OCI-LY1 (cell line): ENCODE results near the gene LAMA3.
A peak's percentile ranks its signal among the peaks of the same experiment; 100 is the strongest.

ENCODE experiments used
- H2AFZ ChIP-seq: fragments of 200-600 bp; sonication (generic), shearing (Covaris generic); 2 replicates; pipeline ENCODE4 v1.6.0; 2014; ENCODE audit warnings: antibody characterized with exemption, mild to moderate bottlenecking, low read length
- H3F3A ChIP-seq: fragments of 200-600 bp; sonication (generic), shearing (Covaris generic); 2 replicates; pipeline ENCODE4 v1.6.0; 2014; ENCODE audit warnings: mild to moderate bottlenecking, antibody characterized with exemption, low read length, moderate library complexity; ENCODE audit not compliant: insufficient read depth
- H3K27ac ChIP-seq: fragments of 200-600 bp; sonication (generic); 2 replicates; pipeline ENCODE4 v1.5.1; 2014; ENCODE audit warnings: low read length, mixed run types, mild to moderate bottlenecking, low read depth; ENCODE audit not compliant: poor library complexity, severe bottlenecking
- H3K27me3 ChIP-seq: fragments of 200-600 bp; sonication (generic); 2 replicates; pipeline ENCODE4 v1.6.0; 2014; ENCODE audit warnings: antibody characterized with exemption, mild to moderate bottlenecking, low read length, moderate library complexity; ENCODE audit not compliant: insufficient read depth
- H3K36me3 ChIP-seq: fragments of 200-600 bp; sonication (generic); 2 replicates; pipeline ENCODE4 v1.6.1; 2014; ENCODE audit warnings: mild to moderate bottlenecking, antibody characterized with exemption, low read length, moderate library complexity, mixed read lengths; ENCODE audit not compliant: insufficient read depth
- H3K4me1 ChIP-seq: fragments of 200-600 bp; sonication (generic); 2 replicates; pipeline ENCODE4 v1.5.1; 2014; ENCODE audit warnings: mild to moderate bottlenecking, low read length, moderate library complexity; ENCODE audit not compliant: insufficient read depth, severe bottlenecking
- H3K4me2 ChIP-seq: fragments of 200-600 bp; sonication (generic), shearing (Covaris generic); 2 replicates; pipeline ENCODE4 v1.6.1; 2014; ENCODE audit warnings: low read length
- H3K4me3 ChIP-seq: fragments of 200-600 bp; sonication (generic); 2 replicates; pipeline ENCODE4 v1.5.1; 2014; ENCODE audit warnings: low read length, low read depth, mild to moderate bottlenecking, mixed read lengths; ENCODE audit not compliant: poor library complexity, severe bottlenecking
- H3K79me2 ChIP-seq: fragments of 200-600 bp; shearing (Covaris generic); 2 replicates; pipeline ENCODE4 v1.6.1; 2016; ENCODE audit warnings: mixed run types, low read length, mixed read lengths; ENCODE audit not compliant: insufficient read depth
- H3K9ac ChIP-seq: fragments of 200-600 bp; sonication (generic), shearing (Covaris generic); 2 replicates; pipeline ENCODE4 v1.6.1; 2014; ENCODE audit warnings: mild to moderate bottlenecking, low read length, mixed read lengths
- H3K9me2 ChIP-seq: fragments of 200-600 bp; sonication (generic), shearing (Covaris generic); 2 replicates; pipeline ENCODE4 v1.6.1; 2014; ENCODE audit warnings: low read depth, mild to moderate bottlenecking, low read length, mixed read lengths
- H3K9me3 ChIP-seq: fragments of 200-600 bp; shearing (Covaris generic); 2 replicates; pipeline ENCODE4 v1.6.1; 2014; ENCODE audit warnings: low read length, mixed read lengths
- H4K20me1 ChIP-seq: fragments of 200-600 bp; sonication (generic), shearing (Covaris generic); 2 replicates; pipeline ENCODE4 v1.6.0; 2016; ENCODE audit warnings: mild to moderate bottlenecking, low read length; ENCODE audit not compliant: insufficient read depth
- EZH2 ChIP-seq: fragments of 200-600 bp; sonication (generic), shearing (Covaris generic); IDR thresholded peaks from 2 replicates; pipeline ENCODE4 v1.8.0; 2017; ENCODE audit warnings: borderline replicate concordance, mixed run types, mild to moderate bottlenecking, antibody characterized with exemption, low read length, moderate library complexity, mixed read lengths
- TF ChIP-seq, protein P1 (sequence below): fragments of 200-600 bp; sonication (generic), shearing (Covaris generic); IDR thresholded peaks from 2 replicates; pipeline ENCODE4 v1.5.1; 2017; ENCODE audit warnings: mild to moderate bottlenecking, antibody characterized with exemption, low read length, moderate library complexity, mixed read lengths

Gene LAMA3

GRCh38 chr18:23970161-23971096 lies 281.2 kb downstream of the LAMA3 start:
- no peak overlapping the region for H3K9ac ChIP-seq
- no peaks in the 10 kb centered on the region for H3K36me3 ChIP-seq
- no peaks in the 10 kb centered on the region for H3F3A ChIP-seq
- peaks cover 25% of the 10 kb centered on the region for H3K4me1 ChIP-seq
- TF ChIP-seq, protein P1, sequence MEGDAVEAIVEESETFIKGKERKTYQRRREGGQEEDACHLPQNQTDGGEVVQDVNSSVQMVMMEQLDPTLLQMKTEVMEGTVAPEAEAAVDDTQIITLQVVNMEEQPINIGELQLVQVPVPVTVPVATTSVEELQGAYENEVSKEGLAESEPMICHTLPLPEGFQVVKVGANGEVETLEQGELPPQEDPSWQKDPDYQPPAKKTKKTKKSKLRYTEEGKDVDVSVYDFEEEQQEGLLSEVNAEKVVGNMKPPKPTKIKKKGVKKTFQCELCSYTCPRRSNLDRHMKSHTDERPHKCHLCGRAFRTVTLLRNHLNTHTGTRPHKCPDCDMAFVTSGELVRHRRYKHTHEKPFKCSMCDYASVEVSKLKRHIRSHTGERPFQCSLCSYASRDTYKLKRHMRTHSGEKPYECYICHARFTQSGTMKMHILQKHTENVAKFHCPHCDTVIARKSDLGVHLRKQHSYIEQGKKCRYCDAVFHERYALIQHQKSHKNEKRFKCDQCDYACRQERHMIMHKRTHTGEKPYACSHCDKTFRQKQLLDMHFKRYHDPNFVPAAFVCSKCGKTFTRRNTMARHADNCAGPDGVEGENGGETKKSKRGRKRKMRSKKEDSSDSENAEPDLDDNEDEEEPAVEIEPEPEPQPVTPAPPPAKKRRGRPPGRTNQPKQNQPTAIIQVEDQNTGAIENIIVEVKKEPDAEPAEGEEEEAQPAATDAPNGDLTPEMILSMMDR: no peak
- no peak for TF ChIP-seq EZH2
- peak overlapping the region; percentile 44; the same call in 1 of the 2 replicates for H3K4me2 ChIP-seq
- no peaks in the 10 kb centered on the region for H3K27me3 ChIP-seq
- no peaks in the 10 kb centered on the region for H3K79me2 ChIP-seq
- peak overlapping the region; percentile 66 for H3K27ac ChIP-seq
- no peaks in the 10 kb centered on the region for H4K20me1 ChIP-seq
- H3K4me3 ChIP-seq: peak overlapping the region; percentile 4
- no peaks in the 10 kb centered on the region for H3K9me3 ChIP-seq
- H3K9me2 ChIP-seq: no peaks in the 10 kb centered on the region
- peak overlapping the region; percentile 44; the same call in 1 of the 2 replicates for H2AFZ ChIP-seq

DNA sequence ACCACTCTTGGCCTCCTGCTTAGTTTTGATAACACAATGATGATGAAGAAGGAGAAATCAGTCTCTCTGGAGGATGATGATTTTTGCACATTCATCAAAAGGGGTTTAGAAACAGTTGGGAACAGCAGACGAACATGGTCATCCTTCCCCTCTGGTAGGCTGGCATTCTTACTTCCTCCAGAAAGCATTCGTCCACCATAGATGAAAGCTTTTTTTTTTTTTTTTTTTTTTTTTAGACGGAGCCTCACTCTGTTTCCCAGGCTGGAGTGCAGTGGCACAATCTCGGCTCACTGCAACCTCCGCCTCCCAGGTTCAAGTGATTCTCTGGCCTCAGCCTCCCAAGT lies 281.8 kb downstream of the LAMA3 start:
- Histone ChIP-seq H3K9ac (no peak overlapping the region), H3K9me2 (no peaks in the 10 kb centered on the region), H3K9me3 (no peaks in the 10 kb centered on the region), H2AFZ (no peak overlapping the region), H3K27me3 (no peaks in the 10 kb centered on the region), H3K4me2 (no peak overlapping the region), H3K4me3 (no peak overlapping the region), H3K4me1 (peaks cover 25% of the 10 kb centered on the region), H3K79me2 (no peaks in the 10 kb centered on the region), H3F3A (no peaks in the 10 kb centered on the region), H3K27ac (no peak overlapping the region), H4K20me1 (no peaks in the 10 kb centered on the region), H3K36me3 (no peaks in the 10 kb centered on the region)
- no peak for TF ChIP-seq EZH2
- TF ChIP-seq, protein P1: no peak

DNA sequence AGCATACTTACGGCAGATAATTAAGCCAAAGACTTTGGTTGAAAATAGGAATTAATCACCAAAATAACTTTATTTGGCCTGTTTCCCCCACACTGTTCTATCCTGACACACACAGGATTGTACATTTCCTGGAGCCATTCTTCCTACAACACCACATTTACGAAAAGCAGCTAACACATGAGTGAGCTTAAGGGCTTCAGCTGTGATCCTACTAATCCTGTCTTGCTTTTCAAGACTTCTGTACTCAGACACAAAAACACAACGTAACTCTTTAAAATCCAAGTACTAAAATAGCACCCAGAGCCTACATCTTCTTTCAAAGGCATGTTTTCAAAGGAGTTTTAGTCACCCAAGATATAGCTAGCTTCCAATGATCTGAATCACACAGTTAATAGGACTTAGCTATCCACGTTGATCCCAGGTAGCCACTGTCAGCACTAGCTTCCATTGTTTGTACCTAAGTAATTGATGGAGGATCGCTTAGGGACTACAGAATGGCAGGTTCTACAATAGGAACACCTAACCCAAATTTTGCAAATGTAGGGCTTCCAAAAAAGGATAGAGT lies 282.5 kb downstream of the LAMA3 start:
- no peak overlapping the region for H3K4me2 ChIP-seq
- TF ChIP-seq, protein P1: no peak
- no peak for TF ChIP-seq EZH2
- no peaks in the 10 kb centered on the region for H3K36me3 ChIP-seq
- H3F3A ChIP-seq: no peaks in the 10 kb centered on the region
- no peaks in the 10 kb centered on the region for H3K27me3 ChIP-seq
- H3K4me3 ChIP-seq: no peak overlapping the region
- H2AFZ ChIP-seq: no peak overlapping the region
- H3K9me2 ChIP-seq: no peaks in the 10 kb centered on the region
- no peaks in the 10 kb centered on the region for H4K20me1 ChIP-seq
- peaks cover 25% of the 10 kb centered on the region for H3K4me1 ChIP-seq
- no peak overlapping the region for H3K27ac ChIP-seq
- H3K9ac ChIP-seq: no peak overlapping the region
- H3K9me3 ChIP-seq: no peaks in the 10 kb centered on the region
- H3K79me2 ChIP-seq: no peaks in the 10 kb centered on the region
